Fibroblast of skin of abdomen (primary cell): ENCODE results near the gene ZNF724. TPM values are rescaled to one million over a fixed set of nuclear protein-coding genes. Genes with fewer than 3 reads are reported as not detected.
"Not testable (repeated sequence)": the region's sequence is repeated elsewhere in the genome, so short reads cannot be mapped to it uniquely, and the experiment has no call there.

Experiments used
- DNase-seq: peaks from one replicate; pipeline ENCODE4 v3.0.0-alpha.2; 2013
- polyA plus RNA-seq, 2 experiments: library from polyadenylated mRNA; unstranded; fragments of 120-200 nt; gene quantifications; one replicate each; pipeline ENCODE4 v1.2.1, GENCODE V29; 2013; ENCODE audit not compliant: insufficient read length in 2 of 2

ZNF724 gene
- 0.76 TPM for polyA plus RNA-seq (2013, experiment 1 of 2; ENCODE audit: insufficient read length)
- 0.93 TPM for polyA plus RNA-seq (2013, experiment 2 of 2; ENCODE audit: insufficient read length)

DNA sequence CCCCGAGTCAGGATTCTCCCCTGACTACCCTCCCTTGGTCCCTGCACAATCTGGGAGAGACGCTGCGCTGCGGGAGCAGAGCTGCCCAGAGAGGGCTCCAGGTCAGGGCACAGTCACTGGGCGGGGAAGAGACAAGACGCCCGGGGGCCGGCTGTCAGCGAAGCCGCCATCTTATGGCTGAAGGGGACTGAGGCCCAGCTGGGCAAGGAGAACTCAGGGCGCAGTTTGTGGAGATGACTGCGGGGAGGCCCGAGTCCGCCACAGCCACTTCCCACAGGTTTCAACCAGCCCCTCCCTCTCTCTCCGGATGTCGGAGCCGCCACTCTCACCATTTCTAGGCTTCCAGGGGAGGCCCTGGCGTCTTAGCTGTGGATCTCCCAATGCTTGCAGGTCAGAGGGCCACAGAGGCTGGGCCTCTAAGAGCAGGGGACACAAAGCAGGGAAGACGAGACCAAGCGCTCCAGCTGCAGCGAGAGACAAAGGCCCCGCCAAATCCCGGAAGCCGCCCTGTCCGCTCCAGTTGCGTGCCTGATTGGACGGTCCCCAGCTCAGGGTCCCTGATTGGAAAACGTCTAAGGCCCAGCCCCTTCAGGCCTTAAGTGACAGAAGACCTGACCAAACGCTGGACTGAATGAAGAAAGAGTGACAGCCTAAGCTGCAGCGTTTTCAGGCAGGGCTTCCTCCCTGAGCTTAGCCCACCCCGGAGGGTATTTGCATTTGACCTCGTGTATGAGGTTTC, at the start of gene ZNF724:
ZNF724 (minus strand) TSS at position 484 of the 739 bp plus-strand sequence; CDS start at position 332, 152 bp downstream.
- peak; percentile 98 for DNase-seq

DNA sequence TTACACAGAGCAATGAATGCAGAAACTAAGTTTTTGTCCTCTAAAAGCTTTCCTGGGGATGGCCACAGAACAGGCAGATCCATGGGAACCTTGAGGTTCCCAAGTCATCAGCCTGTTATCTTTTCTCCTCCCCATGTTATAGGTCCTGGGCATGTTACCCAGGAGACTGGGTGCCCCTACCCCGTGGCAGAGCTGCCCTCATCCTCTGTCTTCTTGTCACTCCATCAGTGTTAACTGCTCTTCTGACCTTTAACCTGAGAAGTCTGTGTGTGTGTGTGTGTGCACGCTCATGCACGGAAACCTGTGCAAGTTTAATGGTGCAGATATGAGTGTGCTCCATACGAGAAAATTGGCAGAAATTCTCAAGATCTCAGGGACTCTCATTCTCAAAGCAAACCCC, 43.9 kb upstream of the ZNF724 start:
- no peak for DNase-seq

DNA sequence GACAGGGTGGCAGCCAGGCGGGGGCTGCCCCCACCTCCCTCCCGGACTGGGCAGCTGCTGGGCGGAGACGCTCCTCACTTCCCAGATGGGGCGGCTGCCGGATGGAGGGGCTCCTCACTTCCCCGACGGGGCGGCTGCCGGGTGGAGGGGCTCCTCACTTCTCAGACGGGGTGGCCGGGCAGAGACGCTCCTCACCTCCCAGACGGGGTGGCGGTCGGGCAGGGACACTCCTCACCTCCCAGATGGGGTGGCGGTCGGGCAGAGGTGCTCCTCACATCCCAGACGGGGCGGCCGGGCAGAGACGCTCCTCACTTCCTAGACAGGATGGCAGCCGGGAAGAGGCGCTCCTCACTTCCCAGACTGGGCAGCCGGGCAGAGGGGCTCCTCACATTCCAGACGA, 39.8 kb upstream of the ZNF724 start:
- DNase-seq = not testable (repeated sequence)

DNA sequence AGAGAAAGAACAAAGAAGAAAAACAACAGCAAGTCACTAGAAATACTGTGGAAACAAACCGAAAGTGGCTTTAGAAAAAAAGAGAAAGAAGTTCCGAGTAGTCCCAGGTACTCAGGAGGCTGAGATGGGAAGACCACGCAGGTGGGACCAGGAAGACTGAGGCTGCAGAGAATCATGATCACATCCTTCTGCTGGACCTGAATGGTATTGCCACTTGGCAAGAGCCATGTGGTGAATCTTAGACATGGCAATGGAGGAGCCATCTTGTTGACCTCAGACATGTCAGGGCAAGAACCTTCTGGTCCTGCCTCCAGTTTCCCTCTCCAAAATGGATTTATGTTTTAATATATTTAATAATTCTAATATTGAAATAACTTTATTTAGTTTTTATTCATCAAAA, 37.4 kb upstream of the ZNF724 start:
- no peak for DNase-seq

DNA sequence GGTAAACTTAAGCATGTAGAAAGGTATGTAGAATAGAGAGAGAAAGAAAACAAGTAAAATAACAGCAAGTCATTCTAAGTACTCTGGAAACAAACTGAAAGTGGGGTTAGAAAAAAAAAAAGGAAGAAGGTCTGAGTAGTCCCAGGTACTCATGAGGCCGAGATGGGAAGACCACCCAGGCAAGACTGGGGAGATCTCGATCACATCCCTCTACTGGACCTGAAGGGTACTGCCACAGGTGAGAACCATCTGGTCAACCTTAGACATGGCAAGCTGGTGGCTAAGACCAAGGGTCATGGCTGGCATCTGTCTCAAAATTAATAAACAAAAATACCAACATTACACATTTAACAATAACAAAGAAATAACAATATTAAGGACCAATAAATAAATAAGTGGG, 36.3 kb upstream of the ZNF724 start:
- DNase-seq = no peak

DNA sequence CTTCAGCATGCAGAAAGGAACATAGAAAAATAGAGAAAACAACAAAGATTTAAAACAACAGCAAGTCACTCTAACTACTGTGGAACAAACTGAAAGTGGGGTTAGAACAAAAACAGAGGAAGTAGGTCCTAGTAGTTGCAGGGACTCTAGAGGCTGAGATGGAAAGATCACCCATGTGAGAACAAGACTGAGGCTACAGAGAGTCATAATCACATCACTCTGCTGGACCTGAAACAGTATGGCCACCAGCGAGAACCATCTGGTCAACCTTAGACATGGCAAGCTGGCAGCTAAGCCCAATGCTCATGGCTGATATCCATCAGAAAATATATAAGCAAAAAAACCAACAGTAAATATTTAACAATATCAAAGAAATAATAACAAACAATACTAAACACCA, 35.8 kb upstream of the ZNF724 start:
- DNase-seq = no peak

DNA sequence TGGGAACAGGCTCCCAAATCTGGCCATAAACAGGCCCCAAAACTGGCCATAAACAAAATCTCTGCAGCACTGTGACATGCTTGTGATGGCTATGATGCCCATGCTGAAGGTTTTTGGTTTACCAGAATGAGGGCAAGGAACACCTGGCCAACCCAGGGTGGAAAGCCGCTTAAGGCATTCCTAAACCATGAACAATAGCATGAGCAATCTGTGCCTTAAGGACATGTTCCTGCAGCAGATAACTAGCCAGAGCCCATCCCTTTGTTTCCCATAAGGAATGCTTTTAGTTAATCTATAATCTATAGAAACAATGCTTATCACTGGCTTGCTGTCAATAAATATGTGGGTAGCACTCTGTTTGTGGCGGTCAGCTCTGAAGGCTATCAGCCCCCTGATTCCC, 35.1 kb upstream of the ZNF724 start:
- not testable (repeated sequence) for DNase-seq

DNA sequence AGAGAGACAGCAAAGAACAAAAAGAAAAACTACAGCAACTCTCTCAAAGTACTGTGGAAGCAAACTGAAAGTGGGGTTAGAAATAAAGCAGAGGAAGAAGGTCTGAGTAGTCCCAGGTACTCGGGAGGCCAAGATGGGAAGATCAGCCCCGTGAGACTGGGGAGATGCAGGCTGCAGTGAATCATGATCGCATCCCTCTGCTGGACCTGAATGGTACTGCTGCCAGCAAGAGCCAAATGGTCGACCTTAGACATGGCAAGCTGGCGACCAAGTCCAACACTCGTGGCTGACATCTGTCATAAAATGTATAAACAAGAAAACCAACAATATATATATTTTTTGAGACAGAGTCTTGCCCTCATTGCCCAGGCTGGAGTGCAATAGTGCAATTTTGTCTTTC, 33.7 kb upstream of the ZNF724 start:
- DNase-seq = no peak

DNA sequence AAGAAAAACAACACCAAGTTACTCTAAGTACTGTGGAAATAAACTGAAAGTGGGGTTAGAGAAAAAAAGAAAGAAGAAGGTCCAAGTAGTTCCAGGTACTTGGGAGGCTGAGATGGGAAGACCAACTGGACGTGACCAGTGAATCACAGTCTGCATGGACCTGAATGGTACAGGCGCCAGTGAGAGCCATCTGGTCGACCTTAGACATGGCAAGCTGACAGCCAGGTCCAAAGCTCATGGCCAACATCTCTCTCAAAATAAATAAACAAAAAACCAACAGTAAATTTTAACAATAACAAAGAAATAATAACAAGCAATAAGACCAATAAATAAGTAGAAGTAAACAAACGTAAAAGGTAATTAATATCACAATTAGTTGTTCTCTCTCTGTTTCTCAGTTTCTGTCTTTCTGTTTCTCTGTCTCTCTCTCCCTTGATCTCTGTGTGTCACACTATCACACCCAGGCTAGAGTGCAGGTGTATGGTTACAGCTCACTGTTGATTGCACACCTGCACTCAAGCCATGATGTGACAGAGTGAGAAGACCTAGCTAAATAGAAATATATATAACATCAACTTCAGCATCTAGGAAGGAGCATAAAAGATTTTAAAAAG, 31.6 kb upstream of the ZNF724 start:
- no peak for DNase-seq

DNA sequence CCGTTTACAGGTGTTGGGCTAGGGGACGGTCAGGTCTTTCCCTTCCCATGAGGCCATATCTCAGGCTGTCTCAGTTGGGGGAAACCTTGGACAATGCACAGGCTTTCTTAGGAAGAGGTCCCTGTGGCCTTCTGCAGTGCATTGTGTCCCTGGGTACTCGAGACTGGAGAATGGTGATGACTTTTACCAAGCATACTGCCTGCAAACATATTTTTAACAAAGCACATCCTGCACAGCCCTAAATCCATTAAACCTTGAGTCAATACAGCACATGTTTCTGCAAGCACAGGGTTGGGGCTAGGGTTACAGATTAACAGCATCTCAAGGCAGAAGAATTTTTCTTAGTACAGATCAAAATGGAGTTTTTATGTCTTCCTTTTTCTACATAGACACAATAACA, 27.9 kb upstream of the ZNF724 start:
- not testable (repeated sequence) for DNase-seq

DNA sequence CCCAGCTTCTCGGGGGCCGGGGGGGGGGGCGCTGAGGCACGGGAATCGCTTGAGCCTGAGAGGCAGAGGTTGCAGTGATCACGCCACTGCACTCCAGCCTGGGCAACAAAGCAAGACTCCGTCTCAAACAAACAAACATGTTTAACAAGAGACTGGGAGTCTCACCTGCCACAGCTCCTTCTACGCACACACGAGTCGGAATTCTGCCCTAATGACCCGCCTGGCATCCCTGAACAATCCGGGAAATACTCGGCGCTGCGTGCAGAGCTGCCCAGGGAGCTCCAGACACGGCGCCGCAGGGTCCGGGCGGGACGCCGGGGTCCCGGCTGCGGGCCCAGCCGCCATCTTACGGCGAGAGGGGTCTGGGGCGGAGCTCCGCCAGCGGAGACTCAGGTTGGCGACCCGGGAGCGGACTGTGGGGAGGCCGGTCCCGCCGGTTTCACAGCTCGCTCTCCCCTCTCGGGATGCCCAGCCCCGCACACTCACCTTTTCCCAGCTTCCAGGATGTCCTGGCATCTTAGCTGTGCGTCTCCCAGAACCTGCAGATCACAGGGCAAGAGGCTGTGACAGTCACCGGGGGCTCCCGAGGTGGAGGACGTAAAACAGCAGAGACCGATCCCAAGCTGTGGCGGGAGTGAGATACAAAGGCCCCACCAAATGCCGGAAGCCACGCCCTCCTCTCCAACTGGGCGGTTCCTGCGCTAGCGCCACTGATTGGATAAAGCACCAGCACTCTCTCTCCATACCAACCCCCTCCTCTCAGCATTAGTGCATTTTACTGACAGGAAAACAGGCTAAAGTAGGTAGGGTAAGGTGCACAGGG, 23.6 kb upstream of the ZNF724 start:
- peak; percentile 85 for DNase-seq

DNA sequence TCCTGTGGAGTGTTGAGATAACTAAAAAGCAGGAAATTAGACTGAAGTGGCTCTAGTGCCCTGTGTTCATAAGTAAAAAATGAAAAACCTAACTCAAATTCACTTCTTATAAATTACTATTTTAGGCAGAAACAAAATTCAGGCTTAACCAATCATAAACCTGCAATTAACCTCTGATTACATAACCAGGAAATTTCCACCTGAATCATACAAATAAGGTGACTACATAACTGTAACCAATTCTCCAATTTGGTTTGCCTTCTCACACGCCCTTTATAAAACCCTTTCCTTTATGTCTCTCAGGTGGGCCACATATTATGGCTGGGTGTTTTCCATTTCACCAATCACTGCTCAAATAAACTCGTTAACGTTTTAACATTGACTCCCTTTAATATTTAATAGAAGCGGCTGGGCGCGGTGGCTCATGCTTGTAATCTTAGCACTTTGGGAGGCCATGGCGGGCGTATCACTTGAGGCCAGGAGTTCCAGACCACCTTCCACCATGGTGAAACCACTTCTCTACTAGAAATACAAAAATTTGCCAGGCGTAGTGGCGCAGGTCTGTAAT, 22.9 kb upstream of the ZNF724 start:
- DNase-seq = no peak

DNA sequence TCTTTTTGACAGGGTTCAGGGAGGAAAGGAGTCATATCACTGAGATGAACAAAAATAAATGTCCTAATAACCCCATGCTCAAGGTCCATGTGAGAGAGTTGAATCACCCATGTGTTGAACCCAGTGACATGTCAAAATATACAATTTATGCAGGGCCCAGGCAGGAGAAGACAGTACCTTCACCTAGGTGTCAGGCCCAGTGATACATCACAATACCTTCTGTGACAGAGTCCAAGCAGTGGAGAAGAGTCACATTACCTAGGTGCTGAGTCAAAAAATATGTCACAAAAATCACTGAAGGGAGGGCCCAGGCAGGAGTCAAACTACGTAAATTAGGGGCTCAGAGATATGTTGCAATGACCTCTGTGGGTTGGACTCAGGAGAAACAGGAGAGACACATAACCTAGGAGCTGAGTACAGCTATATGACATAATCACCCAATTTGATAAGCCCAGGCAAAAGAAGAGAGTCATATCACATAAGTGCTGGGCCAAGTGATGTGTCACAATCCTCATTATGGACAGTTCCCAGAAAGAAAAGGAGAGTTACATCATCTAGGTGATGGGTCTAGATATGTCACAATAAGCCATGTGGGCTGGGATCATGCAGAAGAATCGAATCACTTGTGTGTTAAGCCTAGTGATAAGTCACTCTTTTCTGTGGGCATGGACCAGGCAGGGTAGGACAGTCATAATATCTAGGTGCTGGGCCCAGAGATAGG, 13.8 kb upstream of the ZNF724 start:
- no peak for DNase-seq

DNA sequence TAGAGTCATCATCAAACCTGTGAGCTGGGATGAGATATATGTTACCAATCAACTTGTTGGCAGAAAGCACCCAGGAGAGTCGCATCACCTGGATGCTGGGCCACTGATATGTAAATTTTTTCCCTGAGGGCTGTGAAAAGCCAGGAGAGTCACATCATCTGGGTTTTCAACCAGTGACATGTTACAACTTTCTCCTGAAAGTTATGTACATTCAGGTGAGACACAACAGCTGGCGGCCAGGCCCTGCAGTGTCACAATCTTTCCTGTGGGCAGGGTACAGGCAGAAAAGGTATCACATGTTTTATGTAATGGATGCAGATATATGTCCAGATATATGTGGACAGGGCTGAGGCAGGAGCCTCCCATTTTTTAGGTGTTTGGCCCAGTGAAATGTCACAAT, 13.2 kb upstream of the ZNF724 start:
- no peak for DNase-seq

DNA sequence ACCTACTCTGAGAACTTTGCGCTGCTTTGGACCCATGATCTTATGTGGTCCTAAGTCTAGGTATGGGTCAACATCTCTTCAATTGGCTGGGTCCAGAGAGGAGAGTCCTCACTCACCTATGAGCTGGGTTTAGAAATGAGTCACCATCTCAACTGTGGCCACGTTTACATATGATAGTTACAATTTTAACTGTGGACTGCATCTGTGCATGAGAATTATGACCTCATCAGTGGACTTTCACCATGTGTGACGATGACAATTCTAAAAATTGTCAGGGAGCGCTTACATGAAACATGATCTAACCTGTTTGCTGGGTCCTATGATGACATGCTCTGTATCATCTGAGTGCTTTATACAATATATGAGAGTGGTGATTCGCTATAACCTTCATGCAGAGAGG, 12.7 kb upstream of the ZNF724 start:
- no peak for DNase-seq

DNA sequence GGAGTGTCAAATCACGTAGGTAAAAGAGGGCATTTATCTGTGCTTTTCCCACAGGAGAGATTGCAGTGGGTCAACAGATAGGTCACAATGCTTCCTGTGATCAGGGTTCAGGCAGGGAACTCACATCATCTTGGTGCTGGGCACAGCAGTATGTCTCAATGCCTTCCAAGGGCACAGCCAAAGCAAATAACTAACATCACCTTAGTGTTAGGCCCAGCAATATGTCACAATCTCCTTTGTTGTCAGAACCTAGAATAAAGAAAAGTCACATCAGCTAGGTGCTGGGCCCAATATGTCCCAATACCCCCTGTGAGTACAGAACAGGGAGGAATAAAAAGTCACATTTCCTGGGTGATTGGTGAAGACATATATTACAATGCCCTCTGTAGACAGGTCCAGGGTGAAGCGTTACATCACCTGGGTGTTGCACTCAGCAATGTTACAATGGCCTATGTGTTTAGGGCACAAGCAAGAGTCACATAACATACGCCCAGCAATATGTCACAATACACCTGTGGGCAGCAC, 11.4 kb upstream of the ZNF724 start:
- no peak for DNase-seq

DNA sequence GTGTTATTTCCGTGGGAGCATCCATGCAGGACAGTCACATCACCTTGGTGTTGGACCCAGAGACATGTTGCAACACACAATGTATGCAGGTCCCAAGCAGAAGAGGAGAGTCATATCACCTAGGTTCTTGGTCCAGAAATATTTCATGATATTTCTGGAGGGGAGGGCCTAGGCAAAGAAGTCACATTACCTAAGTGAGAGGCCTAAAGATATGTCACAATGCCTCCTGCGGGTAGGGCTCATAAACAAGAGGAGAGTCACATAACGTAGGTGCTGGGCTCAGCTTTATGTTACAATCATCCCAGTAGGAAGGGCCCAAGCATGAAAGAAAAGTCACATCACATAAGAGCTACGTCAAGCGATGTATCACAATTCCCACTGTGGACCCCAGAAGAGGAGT, 10.8 kb upstream of the ZNF724 start:
- DNase-seq = no peak

DNA sequence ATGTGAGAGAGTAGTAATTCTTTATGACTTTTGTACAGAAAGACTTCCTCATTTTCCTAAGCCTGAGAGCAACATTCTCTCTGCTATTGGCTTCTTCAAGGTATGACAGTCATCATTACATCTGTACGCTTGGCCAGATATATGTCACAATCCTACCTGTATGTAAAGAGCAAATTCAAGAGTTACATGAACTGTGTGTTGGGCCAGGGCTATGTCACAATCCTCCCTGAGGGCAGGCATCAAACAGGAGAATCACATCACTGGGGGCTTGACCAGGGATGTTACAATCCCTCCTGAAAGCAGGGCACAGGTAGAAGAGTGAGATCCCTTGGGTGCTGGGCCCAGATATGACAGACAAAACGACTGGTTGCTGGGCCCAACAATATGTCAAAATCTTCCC, 9.8 kb upstream of the ZNF724 start:
- DNase-seq = no peak

DNA sequence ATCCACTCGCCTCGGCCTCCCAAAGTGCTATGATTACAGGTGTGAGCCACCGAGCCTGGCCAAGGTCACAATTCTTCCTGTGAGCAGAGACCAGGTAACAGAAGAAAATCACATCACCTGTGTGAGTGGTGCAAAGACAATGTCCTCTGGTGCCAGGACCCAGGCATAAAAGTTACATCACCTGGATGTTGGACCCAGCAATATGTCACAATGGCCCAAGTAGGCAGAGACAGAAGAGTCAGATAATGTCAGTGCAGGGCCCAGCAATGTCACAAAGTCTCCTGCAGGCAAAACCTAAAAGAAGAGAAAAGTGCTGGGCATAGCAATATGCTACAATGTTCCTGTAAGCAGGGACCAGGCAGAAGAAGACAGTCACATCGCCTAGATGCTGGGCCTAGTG, 5.5 kb upstream of the ZNF724 start:
- no peak for DNase-seq

DNA sequence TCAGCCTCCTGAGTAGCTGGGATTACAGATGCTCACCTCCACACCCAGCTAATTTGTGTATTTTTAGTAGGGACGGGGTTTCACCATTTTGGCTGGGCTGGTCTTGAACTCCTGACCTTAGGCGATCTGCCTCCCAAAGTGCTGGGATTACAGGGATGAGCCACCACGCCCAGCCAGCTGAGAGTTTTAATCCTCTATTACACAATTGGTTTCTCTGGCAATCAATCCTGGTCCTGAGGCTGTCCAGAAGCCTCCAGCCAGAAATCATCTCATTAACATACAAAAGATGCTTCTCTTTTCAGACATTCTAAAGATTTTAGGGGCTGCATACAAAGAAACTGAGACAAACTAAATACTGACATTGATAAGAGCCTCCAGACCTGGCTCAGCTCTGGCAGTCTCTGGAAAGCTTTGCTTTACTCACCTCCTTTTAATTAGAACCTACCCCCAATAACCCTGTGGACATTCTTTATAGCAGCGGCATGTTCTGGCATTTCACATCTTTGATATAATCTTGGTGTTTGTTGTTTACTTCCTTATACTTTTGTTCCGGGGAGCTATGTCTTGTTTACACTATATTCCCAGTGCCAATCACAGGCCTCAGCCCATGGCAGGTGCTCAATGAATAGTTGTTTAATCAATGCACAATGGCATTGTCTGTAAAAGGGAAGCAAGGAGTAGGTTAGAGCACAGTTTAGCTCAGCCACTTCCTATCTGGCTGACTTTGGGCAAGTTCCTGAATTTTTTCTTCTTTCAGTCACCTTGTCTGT, 4.1 kb upstream of the ZNF724 start:
- no peak for DNase-seq

DNA sequence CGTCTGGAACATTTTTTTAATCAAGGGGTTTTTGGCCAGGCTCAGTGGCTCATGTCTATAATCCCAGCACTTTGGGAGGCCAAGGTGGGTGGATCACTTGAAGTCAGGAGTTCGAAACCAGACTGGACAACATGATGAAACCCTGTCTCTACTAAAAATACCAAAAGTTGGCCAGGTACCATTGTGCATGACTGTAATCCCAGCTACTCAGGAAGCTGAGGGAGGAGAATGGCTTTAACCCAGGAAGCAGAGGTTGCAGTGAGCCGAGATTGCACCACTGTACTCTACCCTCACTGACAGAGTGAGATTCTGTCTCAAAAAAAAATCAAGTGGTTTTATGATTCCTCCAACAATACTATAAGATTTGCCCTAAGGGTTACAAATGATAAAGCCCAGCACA, 3.1 kb upstream of the ZNF724 start:
- not testable (repeated sequence) for DNase-seq
